ENCODE measurements around the gene MCC. TPM values are rescaled to one million over a fixed set of nuclear protein-coding genes. Genes with fewer than 3 reads are reported as not detected.

MCC gene
- total RNA-seq, 1 donor from 2014 or later = 20.6 TPM

DNA sequence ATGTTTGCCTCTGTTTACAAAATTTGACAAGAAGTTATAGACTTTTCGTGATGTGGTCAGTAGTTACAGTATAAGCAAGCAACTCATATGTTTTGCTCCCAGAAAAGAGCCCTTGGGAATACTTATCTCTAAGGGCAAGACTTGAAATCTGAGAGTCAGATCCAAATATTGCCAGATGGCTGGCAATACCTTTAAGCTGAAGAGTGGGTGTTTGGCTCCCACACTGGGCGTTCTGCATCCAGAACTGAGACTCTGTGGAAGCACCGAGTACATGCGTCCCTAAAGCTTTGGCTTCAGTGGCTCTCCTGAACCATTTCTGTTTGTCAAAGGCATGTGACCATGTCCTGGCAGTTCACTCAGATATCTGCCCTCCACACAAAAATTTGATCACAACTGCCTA lies 317.5 kb downstream of the MCC start:
- intact Hi-C loops (cut with DNase I) = no loop called here
- DNase-seq (no peak), ATAC-seq (no peak)
- H3K36me3 ChIP-seq = no peaks in the 10 kb centered on the region
- peaks cover 21% of the 10 kb centered on the region for H3K4me1 ChIP-seq
- no peaks in the 10 kb centered on the region for H3K9me3 ChIP-seq
- H3K27ac ChIP-seq = no peak overlapping the region
- TF ChIP-seq CTCF (IDR thresholded peaks at IDR 0.05) = no peak
- H3K4me3 ChIP-seq = no peak overlapping the region
- no peaks in the 10 kb centered on the region for H3K27me3 ChIP-seq (ENCODE audit: low read depth)

- H3K4me1 ChIP-seq = peaks cover 21% of the 10 kb centered on the region
- H3K36me3 ChIP-seq = no peaks in the 10 kb centered on the region
- no peak for DNase-seq
- H3K27me3 ChIP-seq (ENCODE audit: low read depth) = no peaks in the 10 kb centered on the region
- no peak overlapping the region for H3K4me3 ChIP-seq
- no peaks in the 10 kb centered on the region for H3K9me3 ChIP-seq
- no peak overlapping the region for H3K27ac ChIP-seq
- ATAC-seq = no peak
- TF ChIP-seq CTCF (IDR thresholded peaks at IDR 0.05) = no peak
- intact Hi-C loops (cut with DNase I) = no loop called here
Measured at GRCh38 chr5:113169720-113170119, 318.5 kb downstream of the MCC start.

GRCh38 chr5:113167985-113168384 lies 320.3 kb downstream of the MCC start:
- H3K4me3 ChIP-seq = no peak overlapping the region
- no peak overlapping the region for H3K27ac ChIP-seq
- intact Hi-C loops (cut with DNase I) = no loop called here
- H3K4me1 ChIP-seq = peaks cover 21% of the 10 kb centered on the region
- no peaks in the 10 kb centered on the region for H3K36me3 ChIP-seq
- DNase-seq = no peak
- no peak for ATAC-seq
- no peak for TF ChIP-seq CTCF (IDR thresholded peaks at IDR 0.05)
- H3K9me3 ChIP-seq = no peaks in the 10 kb centered on the region
- H3K27me3 ChIP-seq (ENCODE audit: low read depth) = no peaks in the 10 kb centered on the region

- intact Hi-C loops (cut with DNase I) = no loop called here
- ATAC-seq (no peak), DNase-seq (no peak)
- TF ChIP-seq CTCF (IDR thresholded peaks at IDR 0.05) = no peak
- Histone ChIP-seq H3K27me3 (ENCODE audit: low read depth) (no peaks in the 10 kb centered on the region), H3K4me1 (peaks cover 21% of the 10 kb centered on the region), H3K27ac (no peak overlapping the region), H3K9me3 (no peaks in the 10 kb centered on the region), H3K4me3 (no peak overlapping the region), H3K36me3 (no peaks in the 10 kb centered on the region)
Measured at GRCh38 chr5:113166852-113167366, 321.3 kb downstream of the MCC start.

DNA sequence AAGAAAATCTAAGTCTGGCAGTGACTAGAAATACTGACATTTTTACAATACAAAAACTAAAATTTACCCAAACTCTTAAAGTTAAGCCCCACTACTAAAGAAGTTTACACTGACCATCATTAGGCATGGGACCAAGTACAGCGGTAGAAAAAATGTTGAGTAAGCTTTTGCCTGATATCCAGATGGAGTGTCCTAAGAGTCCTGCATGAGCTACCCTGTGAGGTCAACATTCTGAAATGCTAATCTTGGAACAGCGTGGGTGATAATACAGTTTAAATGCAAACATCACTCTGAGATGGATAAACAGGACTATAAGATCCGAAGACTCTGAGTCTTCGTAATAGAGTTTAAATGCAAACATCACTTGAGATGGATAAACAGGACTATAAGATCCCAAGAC lies 322.0 kb downstream of the MCC start:
- intact Hi-C loops (cut with DNase I) = no loop called here
- no peaks in the 10 kb centered on the region for H3K27me3 ChIP-seq (ENCODE audit: low read depth)
- TF ChIP-seq CTCF (IDR thresholded peaks at IDR 0.05) = no peak
- H3K36me3 ChIP-seq = no peaks in the 10 kb centered on the region
- H3K27ac ChIP-seq = no peak overlapping the region
- ATAC-seq = no peak
- no peak for DNase-seq
- H3K9me3 ChIP-seq = no peaks in the 10 kb centered on the region
- H3K4me3 ChIP-seq = no peak overlapping the region
- peaks cover 21% of the 10 kb centered on the region for H3K4me1 ChIP-seq

DNA sequence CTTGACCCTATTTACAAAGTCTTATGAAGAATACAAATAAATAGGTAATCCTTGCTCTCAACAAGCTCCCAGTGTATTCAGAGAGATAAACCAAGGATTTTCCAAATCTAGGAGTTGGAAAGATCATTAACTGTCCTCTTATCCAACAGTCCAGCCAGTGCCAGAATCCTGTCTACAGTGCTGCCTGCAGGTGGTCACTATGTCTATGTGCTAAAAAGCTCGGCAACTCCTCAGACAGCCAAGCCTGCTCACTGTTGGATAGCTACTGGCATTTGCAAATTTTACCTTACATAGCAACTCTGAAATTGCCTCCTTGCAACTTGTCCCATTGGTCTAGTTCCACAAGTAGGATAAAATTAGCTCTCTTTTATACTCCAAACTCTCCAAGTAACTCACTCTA lies 324.2 kb downstream of the MCC start:
- intact Hi-C loops (cut with DNase I) = no loop called here
- H3K27ac ChIP-seq = no peak overlapping the region
- DNase-seq (no peak), ATAC-seq (no peak)
- no peak overlapping the region for H3K4me3 ChIP-seq
- no peaks in the 10 kb centered on the region for H3K27me3 ChIP-seq (ENCODE audit: low read depth)
- no peaks in the 10 kb centered on the region for H3K9me3 ChIP-seq
- peaks cover 1% of the 10 kb centered on the region for H3K4me1 ChIP-seq
- TF ChIP-seq CTCF (IDR thresholded peaks at IDR 0.05) = no peak
- H3K36me3 ChIP-seq = no peaks in the 10 kb centered on the region
